Measurements from ENCODE around the gene COX7A2L.
"Not testable (repeated sequence)": the region's sequence is repeated elsewhere in the genome, so short reads cannot be mapped to it uniquely, and the experiment has no call there.

COX7A2L gene

DNA sequence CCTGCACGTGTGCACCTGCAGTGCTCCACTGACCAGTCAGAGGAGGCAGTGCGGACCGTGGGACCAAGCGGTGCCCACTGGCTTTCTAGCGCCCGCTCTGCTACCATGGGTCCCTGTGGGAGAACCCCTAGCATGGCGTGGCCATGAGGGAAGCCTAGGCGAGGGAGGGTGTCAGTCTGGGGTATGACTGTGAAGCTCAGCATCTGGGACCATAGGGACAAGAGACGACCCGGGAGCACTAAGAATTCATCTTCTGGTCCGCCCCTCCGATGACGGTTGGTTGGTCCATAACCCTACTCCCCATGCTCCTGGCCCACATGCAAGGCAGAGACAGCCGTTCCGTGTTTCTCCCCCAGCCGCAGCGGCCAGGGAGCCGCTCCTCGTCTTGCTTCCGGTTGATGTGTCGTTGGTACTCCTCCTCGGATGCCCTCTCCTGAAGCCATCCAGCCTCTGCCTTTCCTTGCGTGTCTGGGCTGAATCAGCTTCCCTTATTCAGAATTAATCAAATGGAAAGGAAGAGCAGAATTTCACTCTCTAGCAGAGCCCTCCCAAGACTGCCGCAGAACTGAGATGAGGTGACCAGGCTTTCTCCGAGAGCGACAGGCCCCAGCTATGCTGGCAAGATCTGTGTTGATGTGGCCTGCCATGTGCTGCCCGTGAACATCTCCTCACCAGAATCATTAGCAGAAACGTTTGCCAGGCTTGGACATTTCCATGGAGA lies 23.0 kb downstream of the COX7A2L start:
- no peak for DNase-seq

- DNase-seq: no peak
Measured at GRCh38 chr2:42337356-42337820, 23.6 kb downstream of the COX7A2L start.

DNA sequence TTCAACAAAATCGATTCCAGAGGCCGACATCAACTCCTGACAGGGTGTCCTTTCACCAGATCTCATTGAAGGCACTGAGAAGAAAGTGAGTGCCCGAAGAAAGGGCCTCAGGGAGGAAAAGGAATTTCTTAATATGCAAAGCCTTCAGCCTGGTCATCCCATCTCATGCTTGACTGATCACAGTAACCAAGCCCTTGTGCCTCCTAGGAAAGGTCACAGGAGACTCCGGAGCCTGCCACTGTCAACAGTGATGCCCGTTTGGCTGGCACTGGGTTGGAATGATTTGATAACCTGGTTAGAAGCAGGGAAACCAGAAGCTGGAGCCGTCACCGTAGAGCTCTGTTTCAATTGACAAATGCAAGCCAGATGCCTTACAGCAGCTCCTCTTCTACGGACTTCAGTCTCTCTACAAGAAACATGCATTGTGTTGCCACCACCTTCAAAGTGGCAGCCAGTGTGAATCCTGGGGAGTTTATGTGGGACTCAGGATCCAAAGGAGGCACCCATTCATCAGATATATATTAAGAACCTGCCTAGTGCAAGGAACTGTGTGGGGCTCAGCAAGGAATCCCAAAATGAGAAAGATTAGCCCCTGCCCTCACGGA lies 24.6 kb downstream of the COX7A2L start:
- DNase-seq: no peak

- no peak for DNase-seq
Measured at GRCh38 chr2:42335514-42336104, 25.4 kb downstream of the COX7A2L start.

- not testable (repeated sequence) for DNase-seq
Measured at GRCh38 chr2:42334865-42335264, 26.2 kb downstream of the COX7A2L start.

DNA sequence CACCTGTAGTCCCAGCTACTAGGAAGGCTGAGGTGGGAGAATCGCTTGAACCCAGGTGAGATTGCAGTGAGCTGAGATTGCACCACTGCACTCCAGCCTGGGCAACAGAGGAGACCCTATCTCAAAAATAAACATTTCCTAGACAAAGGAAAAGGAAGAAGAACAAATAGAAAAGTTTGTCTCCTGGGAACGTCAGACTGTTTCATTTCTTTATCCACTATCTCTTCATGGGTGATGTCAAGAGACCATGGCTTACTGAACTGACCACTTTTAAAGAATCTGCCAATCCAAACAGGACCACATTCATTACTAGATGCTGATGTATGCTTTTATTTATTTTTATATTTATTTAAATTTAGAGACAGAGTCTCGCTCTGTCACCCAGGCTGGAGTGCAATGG lies 26.8 kb downstream of the COX7A2L start:
- no peak for DNase-seq

GRCh38 chr2:42333579-42333978 lies 27.4 kb downstream of the COX7A2L start:
- DNase-seq: no peak

GRCh38 chr2:42332575-42332974 lies 28.4 kb downstream of the COX7A2L start:
- no peak for DNase-seq

DNA sequence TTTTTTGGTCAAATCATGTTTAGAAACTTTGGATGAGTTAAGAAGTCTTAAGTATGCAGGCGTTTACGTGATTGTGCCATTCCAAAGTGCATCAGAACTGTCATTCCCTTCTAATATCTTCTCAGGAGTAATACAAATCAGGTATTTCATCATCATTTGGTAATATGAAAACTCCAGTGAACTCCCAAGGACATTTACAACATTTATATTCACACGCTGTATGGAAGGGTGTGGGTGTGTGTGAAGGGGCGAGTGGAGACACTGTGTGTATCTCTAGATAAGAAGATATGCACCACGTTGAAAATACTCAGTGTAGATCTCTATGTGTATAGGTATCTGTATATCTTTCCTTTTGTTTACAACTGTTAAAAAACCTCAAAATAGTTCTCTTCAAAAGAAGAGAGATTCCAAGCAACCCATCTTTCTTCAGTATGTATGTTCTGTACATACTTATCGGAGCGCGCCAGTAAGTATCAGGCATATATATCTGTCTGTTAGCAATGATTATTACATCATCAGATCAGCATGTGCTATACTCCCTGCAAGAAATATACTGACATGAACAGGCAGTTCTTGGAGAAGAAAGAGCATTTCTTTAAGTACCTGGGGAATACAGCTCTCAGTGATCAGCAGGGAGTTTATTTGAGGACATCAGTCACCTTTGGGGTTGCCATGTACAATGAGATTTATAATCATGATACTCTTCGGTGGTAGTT lies 29.3 kb downstream of the COX7A2L start:
- no peak for DNase-seq

DNA sequence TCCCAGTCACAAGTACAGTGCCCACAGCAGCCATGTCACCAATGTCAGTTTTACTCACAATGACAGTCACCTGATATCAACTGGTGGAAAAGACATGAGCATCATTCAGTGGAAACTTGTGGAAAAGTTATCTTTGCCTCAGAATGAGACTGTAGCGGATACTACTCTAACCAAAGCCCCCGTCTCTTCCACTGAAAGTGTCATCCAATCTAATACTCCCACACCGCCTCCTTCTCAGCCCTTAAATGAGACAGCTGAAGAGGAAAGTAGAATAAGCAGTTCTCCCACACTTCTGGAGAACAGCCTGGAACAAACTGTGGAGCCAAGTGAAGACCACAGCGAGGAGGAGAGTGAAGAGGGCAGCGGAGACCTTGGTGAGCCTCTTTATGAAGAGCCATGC lies 31.3 kb downstream of the COX7A2L start:
- DNase-seq: no peak

DNA sequence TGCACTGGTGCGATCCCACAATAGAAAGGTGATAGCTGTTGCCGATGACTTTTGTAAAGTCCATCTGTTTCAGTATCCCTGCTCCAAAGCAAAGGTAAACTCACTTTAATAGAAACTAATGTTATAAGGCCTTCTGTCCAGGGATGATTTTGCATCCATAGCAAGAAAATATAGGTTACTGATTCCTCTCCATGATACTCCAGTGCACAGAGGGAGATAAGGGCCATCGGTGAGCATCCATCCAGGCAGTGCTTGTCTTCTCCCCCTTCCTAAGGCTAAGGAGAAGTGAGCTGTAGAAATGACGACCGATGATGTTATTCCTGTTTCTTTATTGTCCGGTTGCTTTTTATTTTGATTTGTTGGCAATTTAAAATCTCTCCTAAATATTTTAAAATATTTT lies 32.1 kb downstream of the COX7A2L start:
- DNase-seq: no peak

GRCh38 chr2:42328148-42328833 lies 32.7 kb downstream of the COX7A2L start:
- DNase-seq: no peak

DNA sequence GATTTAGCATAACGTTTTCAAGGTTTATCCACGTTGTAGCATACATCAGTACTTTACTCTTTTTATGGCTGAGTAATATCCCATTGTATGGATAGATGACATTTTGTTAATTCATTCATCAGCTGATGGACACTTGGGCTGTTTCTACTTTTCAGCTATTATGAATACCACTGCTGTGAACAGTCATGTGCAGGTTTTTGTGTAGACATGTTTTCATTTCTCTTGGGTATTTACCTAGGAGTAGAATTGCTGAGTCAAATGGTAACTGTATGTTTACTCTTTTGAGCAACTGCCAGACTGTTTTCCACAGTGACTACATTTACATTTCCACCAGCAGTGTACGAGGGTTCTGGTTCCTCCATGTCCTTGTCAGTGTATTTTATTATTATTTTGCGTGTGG lies 33.9 kb downstream of the COX7A2L start:
- no peak for DNase-seq

DNA sequence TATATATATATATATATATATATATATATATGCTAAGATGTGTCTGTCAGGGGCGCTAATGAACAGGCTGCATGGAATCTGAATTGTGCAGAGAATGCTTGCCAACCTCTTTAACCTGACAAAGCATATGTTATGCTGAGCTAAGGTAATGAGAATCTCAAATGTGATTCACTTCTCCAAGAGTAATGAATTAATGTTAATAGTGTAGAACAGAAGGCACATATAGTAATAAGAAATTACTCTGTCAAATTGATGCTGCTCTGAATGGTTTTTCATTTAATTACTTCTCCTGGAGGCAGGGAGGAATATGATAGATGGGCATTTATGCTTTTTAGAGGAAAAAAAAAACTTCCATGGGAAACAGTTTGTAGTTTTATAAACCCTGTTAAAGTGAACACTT lies 35.4 kb downstream of the COX7A2L start:
- no peak for DNase-seq

- DNase-seq: no peak
Measured at GRCh38 chr2:42324949-42325348, 36.1 kb downstream of the COX7A2L start.

DNA sequence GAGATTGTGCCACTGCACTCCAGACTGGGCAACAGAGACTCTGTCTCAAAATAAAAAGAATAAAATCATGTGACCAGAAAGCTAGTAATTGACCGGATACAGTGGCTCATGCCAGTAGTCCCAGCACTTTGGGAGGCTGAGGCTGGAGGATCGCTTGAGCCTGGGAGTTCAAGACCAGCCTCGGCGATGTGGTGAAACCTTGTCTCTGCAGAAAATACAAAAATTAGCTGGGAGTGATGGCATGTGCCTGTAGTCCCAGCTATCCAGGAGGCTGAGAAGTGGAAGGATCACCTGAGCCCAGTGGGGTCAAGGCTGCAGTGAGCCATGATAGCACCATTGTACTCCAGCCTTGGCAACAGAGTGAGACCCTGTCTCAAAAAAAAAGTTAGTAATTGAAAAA lies 36.8 kb downstream of the COX7A2L start:
- no peak for DNase-seq

- no peak for DNase-seq
Measured at GRCh38 chr2:42321452-42322064, 39.5 kb downstream of the COX7A2L start.

DNA sequence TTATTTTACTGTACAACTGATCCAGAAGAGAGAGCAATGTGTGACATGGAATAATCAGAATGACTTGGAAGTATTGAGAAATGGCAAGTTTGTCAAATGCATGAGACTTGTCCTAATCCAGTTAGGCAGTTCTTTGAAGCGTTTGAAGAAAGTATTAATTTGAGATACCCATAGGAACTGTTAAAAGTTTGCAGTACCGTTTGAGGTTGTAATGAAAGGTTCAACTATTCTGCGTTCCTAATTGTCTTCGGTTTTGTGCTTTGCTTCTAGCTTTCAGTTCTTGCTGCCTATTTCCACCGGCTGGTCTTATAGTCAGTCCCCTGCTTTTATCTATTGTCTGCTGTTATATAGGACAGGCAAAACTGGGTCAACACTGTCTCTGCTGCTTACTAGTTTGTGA lies 41.8 kb downstream of the COX7A2L start:
- no peak for DNase-seq

DNA sequence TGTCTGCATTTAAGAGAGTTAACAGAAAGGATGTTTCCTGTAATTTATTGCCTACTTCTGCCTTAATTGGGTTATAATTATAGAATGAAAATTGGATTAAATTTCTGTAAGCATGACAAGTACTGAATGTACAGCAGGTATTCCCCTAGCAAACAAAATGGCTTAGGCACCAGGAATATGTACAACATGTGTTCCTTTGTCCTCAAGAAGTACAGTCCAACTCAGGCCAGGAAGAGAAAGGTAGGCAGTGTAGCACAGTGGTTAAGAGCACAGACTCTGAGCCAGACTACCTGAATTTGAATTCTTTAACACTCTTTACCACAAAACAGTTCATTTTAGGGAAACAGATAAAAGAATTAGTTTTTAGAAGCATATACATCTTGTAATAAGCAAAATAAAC lies 43.1 kb downstream of the COX7A2L start:
- no peak for DNase-seq

GRCh38 chr2:42317486-42317885 lies 43.5 kb downstream of the COX7A2L start:
- no peak for DNase-seq

- no peak for DNase-seq
Measured at GRCh38 chr2:42316910-42317309, 44.1 kb downstream of the COX7A2L start.

DNA sequence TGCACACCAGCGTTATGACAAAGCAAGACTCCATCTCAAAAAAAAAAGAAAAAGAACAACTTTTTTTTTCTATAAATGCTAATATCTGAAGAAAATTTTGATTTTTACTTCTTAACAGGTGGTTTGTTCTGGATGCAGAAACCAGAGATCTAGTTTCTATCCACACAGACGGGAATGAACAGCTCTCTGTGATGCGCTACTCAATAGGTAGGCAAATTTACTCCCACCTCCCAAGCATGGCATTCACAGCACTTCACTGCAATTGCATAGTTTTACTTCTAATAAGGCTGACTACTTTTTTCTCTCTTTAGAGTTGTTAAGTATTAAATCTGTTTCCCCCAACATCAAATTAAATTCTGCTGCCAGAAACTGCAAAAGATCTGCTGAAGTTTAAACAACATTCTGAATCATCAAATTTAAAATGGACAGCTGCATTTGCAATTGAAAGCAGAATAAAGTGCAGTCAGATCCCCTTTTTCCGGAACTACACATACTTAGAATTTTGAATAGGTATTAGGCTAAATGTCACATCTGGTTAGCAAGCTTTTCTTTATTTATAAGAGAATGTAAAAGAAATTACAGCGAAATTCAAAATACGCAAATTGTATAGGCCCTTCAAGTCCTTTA lies 45.1 kb downstream of the COX7A2L start:
- no peak for DNase-seq
